HepG2 (cell line): ENCODE results near the gene DOCK3.

Source experiments
- ETS1 ChIP-seq: sonication (generic); formaldehyde crosslinking; IDR thresholded peaks from 2 replicates; pipeline ENCODE4 v1.4.0; 2020; ENCODE audit warnings: missing genetic modification reagents
- EZH2 ChIP-seq: conservative IDR thresholded peaks from 2 replicates; pipeline ENCODE4 v1.6.1; 2012; ENCODE audit warnings: mild to moderate bottlenecking, low read depth, low read length, moderate library complexity
- FOXP4 ChIP-seq: sonication (generic); formaldehyde crosslinking; IDR thresholded peaks from 2 replicates; pipeline ENCODE4 v1.4.0; 2020; ENCODE audit warnings: missing genetic modification reagents
- HNF4G ChIP-seq, 2 experiments: sonication (generic) in 1 of 2; formaldehyde crosslinking in 1 of 2; IDR thresholded peaks; 2 replicates each; pipeline versions ENCODE4 v1.4.0 to v1.6.1; 2011 to 2020; ENCODE audit warnings: borderline replicate concordance in 2 of 2, low read depth in 2 of 2, mild to moderate bottlenecking in 2 of 2, low read length in 1 of 2, missing genetic modification reagents in 1 of 2, moderate library complexity in 1 of 2
- NR2C2 ChIP-seq: sonication (generic); formaldehyde crosslinking; IDR thresholded peaks from 2 replicates; pipeline ENCODE4 v1.4.0; 2020; ENCODE audit warnings: missing genetic modification reagents, mild to moderate bottlenecking, moderate library complexity, borderline replicate concordance
- SNAI1 ChIP-seq: sonication (generic); formaldehyde crosslinking; IDR thresholded peaks from 2 replicates; pipeline ENCODE4 v1.5.0; 2020; ENCODE audit warnings: mild to moderate bottlenecking, missing genetic modification reagents, borderline replicate concordance
- ZNF292 ChIP-seq: sonication (generic); formaldehyde crosslinking; IDR thresholded peaks from 2 replicates; pipeline ENCODE4 v1.8.1; 2022; ENCODE audit warnings: mild to moderate bottlenecking, low read depth, missing genetic modification reagents, borderline replicate concordance

- TF ChIP-seq ZNF292 (CRISPR knock-in tag) = no peak
- TF ChIP-seq ETS1 = no peak
- TF ChIP-seq SNAI1 (CRISPR knock-in tag) = no peak
- no peak for TF ChIP-seq EZH2
- no peak for TF ChIP-seq HNF4G (IDR thresholded peaks at IDR 0.05; ENCODE audit: borderline replicate concordance, low read depth, low read length)
- no peak for TF ChIP-seq HNF4G (CRISPR knock-in tag; IDR thresholded peaks at IDR 0.05; ENCODE audit: borderline replicate concordance, low read depth)
- no peak for TF ChIP-seq FOXP4
- no peak for TF ChIP-seq NR2C2 (CRISPR knock-in tag)
These were observed 502.2 kb downstream of the DOCK3 start for GRCh38 chr3:51176923-51177322.
